Liver (tissue), 9 donors: ENCODE measurements around the gene RNF41. TPM values are rescaled to one million over a fixed set of nuclear protein-coding genes. Genes with fewer than 3 reads are reported as not detected.
A peak's percentile ranks its signal among the peaks of the same experiment; 100 is the strongest.

Experiments used
- DNase-seq: peaks from one replicate; pipeline ENCODE4 v3.0.0-alpha.2; 2017; ENCODE audit warnings: low spot score
- H3K27ac ChIP-seq, 2 donors: one replicate each; pipeline ENCODE4 v1.7.0; 2013; ENCODE audit warnings: inconsistent platforms in 2 of 2, low read length in 2 of 2, control low read depth in 1 of 2, low read depth in 1 of 2, mild to moderate bottlenecking in 1 of 2
- H3K27me3 ChIP-seq, 4 donors: one replicate each; pipeline versions ENCODE4 v1.6.1 to v1.7.0; 2013; ENCODE audit warnings: low read length in 3 of 4, inconsistent platforms in 1 of 4, mild to moderate bottlenecking in 1 of 4, moderate library complexity in 1 of 4; ENCODE audit not compliant: control insufficient read depth in 4 of 4, insufficient read depth in 4 of 4
- H3K36me3 ChIP-seq, 4 donors: one replicate each; pipeline versions ENCODE4 v1.6.1 to v1.7.0; 2013; ENCODE audit warnings: low read length in 3 of 4, mild to moderate bottlenecking in 3 of 4, low read depth in 1 of 4, moderate library complexity in 1 of 4; ENCODE audit not compliant: control insufficient read depth in 4 of 4, insufficient read depth in 3 of 4
- H3K4me1 ChIP-seq, 4 donors: one replicate each; pipeline versions ENCODE4 v1.6.1 to v1.7.0; 2013; ENCODE audit warnings: low read length in 3 of 4, mild to moderate bottlenecking in 3 of 4, moderate library complexity in 1 of 4; ENCODE audit not compliant: control insufficient read depth in 4 of 4, insufficient read depth in 4 of 4
- H3K4me3 ChIP-seq, 3 donors: one replicate each; pipeline versions ENCODE4 v1.6.1 to v1.7.0; 2013; ENCODE audit warnings: low read length in 3 of 3, control low read depth in 1 of 3, low read depth in 1 of 3, mild to moderate bottlenecking in 1 of 3
- H3K9ac ChIP-seq, 2 donors: one replicate each; pipeline ENCODE4 v1.7.0; 2013; ENCODE audit warnings: low read length in 2 of 2, mild to moderate bottlenecking in 2 of 2, moderate library complexity in 2 of 2, control low read depth in 1 of 2, low read depth in 1 of 2
- H3K9me3 ChIP-seq, 4 donors: one replicate each; pipeline versions ENCODE4 v1.6.1 to v1.7.0; 2013; ENCODE audit warnings: low read length in 3 of 4; ENCODE audit not compliant: control insufficient read depth in 4 of 4
- ATF3 ChIP-seq: IDR thresholded peaks from 2 replicates; pipeline ENCODE4 v1.6.1; 2016; ENCODE audit warnings: antibody characterized with exemption
- CTCF ChIP-seq: fragments of 150-350 bp; IDR thresholded peaks from 2 replicates; pipeline ENCODE4 v1.5.1; 2017; ENCODE audit warnings: improper control_type of control experiment, low read depth, low read length; ENCODE audit not compliant: missing input control
- EGR1 ChIP-seq, 2 donors: IDR thresholded peaks; 2 replicates each; pipeline ENCODE4 v1.6.1; 2016 to 2018; ENCODE audit warnings: antibody characterized with exemption in 2 of 2, low read depth in 2 of 2
- FOXA1 ChIP-seq: IDR thresholded peaks from 2 replicates; pipeline ENCODE4 v1.6.1; 2016; ENCODE audit warnings: antibody characterized with exemption
- FOXA2 ChIP-seq: IDR thresholded peaks from 2 replicates; pipeline ENCODE4 v1.6.1; 2016; ENCODE audit warnings: antibody characterized with exemption
- GABPA ChIP-seq, 2 donors: IDR thresholded peaks in 1 of 2; conservative IDR thresholded peaks in 1 of 2; 2 replicates each; pipeline ENCODE4 v1.6.1; 2016; ENCODE audit warnings: antibody characterized with exemption in 2 of 2, mild to moderate bottlenecking in 1 of 2, moderate library complexity in 1 of 2
- HNF4A ChIP-seq, 2 donors: conservative IDR thresholded peaks; 2 replicates each; pipeline ENCODE4 v1.6.1; 2016; ENCODE audit warnings: antibody characterized with exemption in 2 of 2, mild to moderate bottlenecking in 2 of 2
- HNF4G ChIP-seq: IDR thresholded peaks from 2 replicates; pipeline ENCODE4 v1.6.1; 2016; ENCODE audit warnings: antibody characterized with exemption
- JUND ChIP-seq, 2 donors: IDR thresholded peaks; 2 replicates each; pipeline ENCODE4 v1.6.1; 2016; ENCODE audit warnings: antibody characterized with exemption in 2 of 2
- MAX ChIP-seq: IDR thresholded peaks from 2 replicates; pipeline ENCODE4 v1.6.1; 2016; ENCODE audit warnings: antibody characterized with exemption
- NR2F2 ChIP-seq: IDR thresholded peaks from 2 replicates; pipeline ENCODE4 v1.6.1; 2016; ENCODE audit warnings: antibody characterized with exemption
- RAD21 ChIP-seq, 2 donors: IDR thresholded peaks; 2 replicates each; pipeline ENCODE4 v1.6.1; 2016; ENCODE audit warnings: antibody characterized with exemption in 2 of 2, mild to moderate bottlenecking in 2 of 2
- REST ChIP-seq: IDR thresholded peaks from 2 replicates; pipeline ENCODE4 v1.6.1; 2016; ENCODE audit warnings: antibody characterized with exemption, mild to moderate bottlenecking
- RXRA ChIP-seq, 2 donors: IDR thresholded peaks; 2 replicates each; pipeline ENCODE4 v1.6.1; 2017 to 2018; ENCODE audit warnings: antibody characterized with exemption in 2 of 2, mild to moderate bottlenecking in 1 of 2
- SP1 ChIP-seq: IDR thresholded peaks from 2 replicates; pipeline ENCODE4 v1.6.1; 2018; ENCODE audit warnings: antibody characterized with exemption, mild to moderate bottlenecking
- TAF1 ChIP-seq: conservative IDR thresholded peaks from 2 replicates; pipeline ENCODE4 v1.6.1; 2016; ENCODE audit warnings: antibody characterized with exemption, mild to moderate bottlenecking
- YY1 ChIP-seq: IDR thresholded peaks from 2 replicates; pipeline ENCODE4 v1.6.1; 2016; ENCODE audit warnings: antibody characterized with exemption, mild to moderate bottlenecking
- ZBTB33 ChIP-seq: IDR thresholded peaks from 2 replicates; pipeline ENCODE4 v1.6.1; 2016; ENCODE audit warnings: antibody characterized with exemption
- WGBS: extraction: QIAGEN DNeasy Blood & Tissue Kit; methylation state at CpG from one replicate; pipeline ENCODE4 v1.1.7; 2013; 5-methylcytosine and 5-hydroxymethylcytosine counted together
- polyA plus RNA-seq, 2 donors: library from polyadenylated mRNA; stranded (reverse) in 1 of 2; unstranded in 1 of 2; fragments of 200-250 nt in 1 of 2; fragments of >200 nt in 1 of 2; fragmentation: Nextera tagmentation in 1 of 2; extraction: Ambion mirVana in 1 of 2; gene quantifications; one replicate each; pipeline versions ENCODE4 v1.2.1 to v1.2.3, GENCODE V29; 2013 to 2015
- total RNA-seq, 2 donors: library from RNA; depleted of rRNA; stranded (reverse); fragments of >200 nt; gene quantifications; one replicate each; pipeline ENCODE4 v1.2.3, GENCODE V29; 2014
- donor health status: healthy.
- donor health status: healthy.
- donor health status: healthy.
- donor health status: healthy.
- donor health status: healthy.

The RNF41 gene
- total and polyA plus RNA-seq, 4 donors = 7.6 to 31.8 (median 16.8) TPM

- H3K27me3 ChIP-seq = no peaks in the 10 kb centered on the region
- TF ChIP-seq EGR1 (IDR thresholded peaks at IDR 0.05; ENCODE audit: low read depth in 2 of 2) = no peak
- TF ChIP-seq MAX = no peak
- no peak for TF ChIP-seq ZBTB33
- TF ChIP-seq REST = no peak
- no peak for TF ChIP-seq JUND (IDR thresholded peaks at IDR 0.05)
- no peak for TF ChIP-seq ATF3
- TF ChIP-seq SP1 = no peak
- TF ChIP-seq CTCF = peak; percentile 92
- TF ChIP-seq FOXA1 = no peak
- peak; percentile 38 for TF ChIP-seq TAF1
- TF ChIP-seq GABPA (IDR thresholded peaks at IDR 0.05 in 1 of 2, conservative IDR thresholded peaks at IDR 0.05 in 1 of 2) = peak in 1 of 2 donors; percentile 10
- TF ChIP-seq YY1 = peak; percentile 97
- no peak for TF ChIP-seq HNF4G
- TF ChIP-seq FOXA2 = no peak
- TF ChIP-seq RAD21 (IDR thresholded peaks at IDR 0.05) = peak; percentile 95 to 96
- no peak for TF ChIP-seq HNF4A (conservative IDR thresholded peaks at IDR 0.05)
- no peak for TF ChIP-seq RXRA (IDR thresholded peaks at IDR 0.05)
- TF ChIP-seq NR2F2 = no peak
- H3K4me3 ChIP-seq = no peak overlapping the region
- H3K27ac ChIP-seq = no peak overlapping the region
- H3K9me3 ChIP-seq = no peaks in the 10 kb centered on the region
- WGBS = 52% methylated on average over 1 of the region's 1 CpG
- H3K4me1 ChIP-seq = peaks cover 0 to 15% (median 10%) of the 10 kb centered on the region in 4 donors
- H3K36me3 ChIP-seq = no peaks in the 10 kb centered on the region
- no peak overlapping the region for H3K9ac ChIP-seq
- peak; percentile 78 for DNase-seq
These were observed 28.6 kb downstream of the RNF41 start for GRCh38 chr12:56193025-56193578.
